GM12878 (cell line): ENCODE measurements around the gene VPS54. TPM values are rescaled to one million over a fixed set of nuclear protein-coding genes. Genes with fewer than 3 reads are reported as not detected.

Experiments
- ATAC-seq: fragments of 200-7000 bp; cut with Tn5 transposase; 3 replicates; pipeline ENCODE4 v1.9.1; 2020; ENCODE audit warnings: mild to moderate bottlenecking, moderate library complexity
- BruUV-seq: library from RNA; stranded (reverse); fragments of 400-500 nt; replicated peaks from 2 replicates; lab custom pipeline; 2021; lab: Mats Ljungman, UMichigan
- CTCF ChIA-PET: fragments of 300-600 bp; sonication (Branson Sonifier 250); formaldehyde crosslinking; extraction: SDS; loops from one replicate; lab custom pipeline; 2021; ENCODE audit warnings: inconsistent platforms; lab: Yijun Ruan, JAX
- POLR2A ChIA-PET: fragments of 350-600 bp; formaldehyde crosslinking; extraction: SDS; loops from one replicate; lab custom pipeline; 2021; ENCODE audit warnings: inconsistent platforms; lab: Charles Lee
- RAD21 ChIA-PET: fragments of 300-600 bp; sonication (Branson Sonifier 250); formaldehyde crosslinking; loops from one replicate; lab custom pipeline; 2023; ENCODE audit warnings: antibody characterized with exemption; ENCODE audit not compliant: unreplicated experiment; lab: Charles Lee
- SMC1A ChIA-PET: fragments of 300-600 bp; sonication (Branson Sonifier 250); formaldehyde crosslinking; loops from one replicate; lab custom pipeline; 2023; ENCODE audit not compliant: unreplicated experiment, uncharacterized antibody; lab: Charles Lee
- DNase-seq: peaks from one replicate; pipeline ENCODE4 v3.0.0-alpha.2; 2011; ENCODE audit warnings: low read depth, low spot score
- FAIRE-seq: peaks from 3 replicates; lab custom pipeline; 2011; peaks lifted over from hg19 to GRCh38; lab: Jason Lieb, UNC
- H2AFZ ChIP-seq: 2 replicates; pipeline ENCODE4 v1.6.0; 2011; ENCODE audit warnings: low read depth, low read length, control low read depth; ENCODE audit not compliant: control insufficient read depth
- H3K27ac ChIP-seq: 2 replicates; pipeline ENCODE4 v1.5.1; 2011; ENCODE audit warnings: control low read depth; ENCODE audit not compliant: control insufficient read depth, insufficient read depth
- H3K27me3 ChIP-seq, 2 experiments: replicated peaks in 1 of 2; 2 replicates each; pipeline versions ENCODE4 v1.6.0 to v1.6.1; 2011; ENCODE audit warnings: low read length in 1 of 2; ENCODE audit not compliant: control insufficient read depth in 2 of 2, insufficient read depth in 2 of 2
- H3K36me3 ChIP-seq, 2 experiments: 2 replicates each; pipeline ENCODE4 v1.5.1; 2011; ENCODE audit warnings: low read length in 1 of 2; ENCODE audit not compliant: control insufficient read depth in 2 of 2, insufficient read depth in 2 of 2
- H3K4me1 ChIP-seq: 2 replicates; pipeline ENCODE4 v1.6.1; 2011; ENCODE audit warnings: mild to moderate bottlenecking, low read length, moderate library complexity, mixed read lengths; ENCODE audit not compliant: control insufficient read depth, insufficient read depth
- H3K4me2 ChIP-seq: 2 replicates; pipeline ENCODE4 v1.6.0; 2011; ENCODE audit warnings: control low read depth; ENCODE audit not compliant: control insufficient read depth, insufficient read depth
- H3K4me3 ChIP-seq: fragments of 200-600 bp; sonication (generic); 2 replicates; pipeline ENCODE4 v1.5.1; 2016
- H3K79me2 ChIP-seq: 2 replicates; pipeline ENCODE4 v1.6.0; 2011; ENCODE audit warnings: low read length; ENCODE audit not compliant: control insufficient read depth, insufficient read depth
- H3K9ac ChIP-seq: 2 replicates; pipeline ENCODE4 v1.8.0; 2011; ENCODE audit warnings: low read length, control low read depth, mixed read lengths; ENCODE audit not compliant: control insufficient read depth, insufficient read depth
- H3K9me3 ChIP-seq: replicated peaks from 3 replicates; pipeline ENCODE4 v1.5.1; 2011; ENCODE audit warnings: mild to moderate bottlenecking, low read length; ENCODE audit not compliant: control insufficient read depth, insufficient read depth
- H4K20me1 ChIP-seq: 2 replicates; pipeline ENCODE4 v1.6.0; 2011; ENCODE audit not compliant: control insufficient read depth, insufficient read depth
- CBX5 ChIP-seq: sonication (generic); IDR thresholded peaks from 2 replicates; pipeline ENCODE4 v1.6.1; 2016; ENCODE audit warnings: low read depth, moderate library complexity, mild to moderate bottlenecking, inconsistent platforms
- CEBPB ChIP-seq, 2 experiments: fragments of 150-350 bp in 1 of 2; IDR thresholded peaks; 2 replicates each; pipeline ENCODE4 v1.6.1; 2012 to 2014; ENCODE audit warnings: low read depth in 2 of 2, low read length in 2 of 2, borderline replicate concordance in 1 of 2, inconsistent platforms in 1 of 2
- FOXM1 ChIP-seq: IDR thresholded peaks from 2 replicates; pipeline ENCODE4 v1.6.1; 2012; ENCODE audit warnings: low read depth, mild to moderate bottlenecking, inconsistent platforms, low read length, moderate library complexity
- IKZF2 ChIP-seq, 2 experiments: fragments of 450-650 bp; IDR thresholded peaks; 2 replicates each; pipeline ENCODE4 v1.6.1; 2017; ENCODE audit warnings: mild to moderate bottlenecking in 2 of 2, moderate library complexity in 2 of 2
- KDM1A ChIP-seq: fragments of 200-600 bp; sonication (generic); IDR thresholded peaks from 2 replicates; pipeline ENCODE4 v1.6.1; 2016; ENCODE audit warnings: borderline replicate concordance
- MTA2 ChIP-seq: fragments of 450-650 bp; IDR thresholded peaks from 2 replicates; pipeline ENCODE4 v1.6.1; 2016; ENCODE audit warnings: low read depth, mild to moderate bottlenecking, moderate library complexity
- NFXL1 ChIP-seq: fragments of 450-650 bp; IDR thresholded peaks from 2 replicates; pipeline ENCODE4 v1.6.1; 2017; ENCODE audit warnings: antibody characterized with exemption, mild to moderate bottlenecking, borderline replicate concordance
- PML ChIP-seq: IDR thresholded peaks from 2 replicates; pipeline ENCODE4 v1.6.1; 2012; ENCODE audit warnings: low read length, inconsistent platforms
- POU2F2 ChIP-seq: IDR thresholded peaks from 3 replicates; pipeline ENCODE4 v1.6.1; 2011; ENCODE audit warnings: low read depth, mild to moderate bottlenecking, low read length, borderline replicate concordance
- SMC3 ChIP-seq: IDR thresholded peaks from 2 replicates; pipeline ENCODE4 v1.6.1; 2011; ENCODE audit warnings: low read length, improper control_type of control experiment, borderline replicate concordance
- TCF7 ChIP-seq: IDR thresholded peaks from 2 replicates; pipeline ENCODE4 v1.6.1; 2014; ENCODE audit warnings: antibody characterized with exemption, borderline replicate concordance
- ZNF384 ChIP-seq: IDR thresholded peaks from 2 replicates; pipeline ENCODE4 v1.6.1; 2012; ENCODE audit warnings: low read depth, mild to moderate bottlenecking, low read length, improper control_type of control experiment, borderline replicate concordance
- WGBS: methylation state at CpG from one replicate; pipeline ENCODE4 v1.1.6; 2016; ENCODE audit warnings: low lambda C conversion rate; ENCODE audit not compliant: insufficient replicate concordance, insufficient coverage; ENCODE audit errors: missing lambda C conversion rate; 5-methylcytosine and 5-hydroxymethylcytosine counted together
- in situ Hi-C: fragments of 300-500 bp; cut with MboI; formaldehyde crosslinking; loops from 9 replicates; pipeline ENCODE4 v1.14.3; 2018; ENCODE audit warnings: mixed read lengths
- intact Hi-C: fragments of 100-400 bp; cut with micrococcal nuclease; formaldehyde crosslinking; loops from one replicate; pipeline ENCODE4 v1.14.2; 2022; ENCODE audit not compliant: unreplicated experiment
- polyA plus RNA-seq, 11 experiments: library from polyadenylated mRNA; depleted of rRNA in 4 of 11; unstranded in 6 of 11; stranded (reverse) in 5 of 11; fragments of >200 nt; fragmentation: Nextera tagmentation in 4 of 11; fragmentation: Illumina TruSeq in 1 of 11; extraction: Ambion mirVana in 4 of 11; extraction: Trizol in 1 of 11; gene quantifications; 1 replicate in 1 of 11; 2 replicates in 10 of 11; pipeline versions ENCODE4 v1.2.1 to v1.2.3, GENCODE V29; 2011 to 2016; ENCODE audit warnings: inconsistent platforms in 2 of 11, missing spikeins in 2 of 11, low read depth in 1 of 11
- total RNA-seq, 4 experiments: library from RNA; depleted of rRNA in 3 of 4; stranded (reverse); fragments of >200 nt in 3 of 4; fragmentation: Illumina TruSeq in 1 of 4; extraction: Trizol in 1 of 4; gene quantifications; 2 replicates each; pipeline versions ENCODE4 v1.2.1 to v1.2.3, GENCODE V29; 2013 to 2021

VPS54 gene
- total and polyA plus RNA-seq, 10 of the 15 experiments (the other 5 are each of a cell fraction or from before 2014, with no cell fraction given) = 1.6 to 16.2 (median 9.3) TPM

GRCh38 chr2:63875131-63875527 is 144.1 kb downstream of the VPS54 start:
- ChIA-PET CTCF (interaction anchor here (0.6 to 5.0 kb wide), 5 partner anchors 14 to 183 kb away, joined by 3 to 26 read pairs (median 4); no protein-coding TSS in a partner anchor), SMC1A (interaction anchor here (1.0 to 2.8 kb wide), 4 partner anchors 10 to 92 kb away, joined by 3 to 7 read pairs (median 4); partner anchors contain the start of gene UGP2), RAD21 (interaction anchor here (0.6 to 1.0 kb wide), 2 partner anchors 11 to 33 kb away, joined by 3 read pairs; partner anchors contain the start of gene UGP2), POLR2A (no interaction called here)
- WGBS = 93% methylated on average over 1 of the region's 1 CpG
- FAIRE-seq (no peak), ATAC-seq (no peak), DNase-seq (no peak)
- Histone ChIP-seq H3K27me3 (no peaks in the 10 kb centered on the region), H3K4me2 (no peak overlapping the region), H3K27ac (no peak overlapping the region), H3K36me3 (peaks cover 0 to 4% of the 10 kb centered on the region in 2 experiments; a peak in 2 of 4 replicates), H3K79me2 (no peaks in the 10 kb centered on the region), H4K20me1 (no peaks in the 10 kb centered on the region), H3K4me1 (no peaks in the 10 kb centered on the region), H2AFZ (no peak overlapping the region), H3K9me3 (peaks cover 10% of the 10 kb centered on the region), H3K4me3 (no peak overlapping the region), H3K9ac (no peak overlapping the region)
- intact Hi-C loops = no loop called here
- TF ChIP-seq ZNF384 = no peak
- TF ChIP-seq FOXM1 = no peak
- TF ChIP-seq NFXL1 = no peak
- no peak for TF ChIP-seq TCF7
- no peak for TF ChIP-seq SMC3
- no peak for TF ChIP-seq CEBPB (IDR thresholded peaks at IDR 0.05; ENCODE audit: borderline replicate concordance in 1 of 2, low read depth in 2 of 2, low read length in 2 of 2)
- no peak for TF ChIP-seq IKZF2 (IDR thresholded peaks at IDR 0.05)
- no peak for TF ChIP-seq PML
- TF ChIP-seq MTA2 = no peak
- no peak for TF ChIP-seq CBX5
- no peak for TF ChIP-seq KDM1A
- no peak for TF ChIP-seq POU2F2
- in situ Hi-C loops = no loop called here
- BruUV-seq = no TSS peak
